Mesenchymal stem cell (in vitro differentiated cells and primary cell): ENCODE data around the gene UBE2E1.
"Not testable (repeated sequence)": the region's sequence is repeated elsewhere in the genome, so short reads cannot be mapped to it uniquely, and the experiment has no call there.

Experiments
- DNase-seq: peaks from one replicate; pipeline ENCODE4 v3.0.0-alpha.2; 2013
- H2AFZ ChIP-seq: one replicate; pipeline ENCODE4 v1.6.1; 2013; ENCODE audit warnings: low read depth, mild to moderate bottlenecking, control low read depth, inconsistent platforms, low read length, moderate library complexity
- H2AK5ac ChIP-seq: 2 replicates; pipeline ENCODE4 v1.6.1; 2013; ENCODE audit warnings: low read length, moderate library complexity, mild to moderate bottlenecking, inconsistent platforms; ENCODE audit not compliant: severe bottlenecking
- H2BK120ac ChIP-seq: one replicate; pipeline ENCODE4 v1.6.1; 2013; ENCODE audit warnings: low read depth, mild to moderate bottlenecking, inconsistent platforms, low read length, moderate library complexity
- H2BK12ac ChIP-seq, 2 experiments: one replicate each; pipeline ENCODE4 v1.6.1; 2013; ENCODE audit warnings: inconsistent platforms in 2 of 2, low read length in 2 of 2, mild to moderate bottlenecking in 2 of 2, moderate library complexity in 2 of 2, control low read depth in 1 of 2
- H2BK15ac ChIP-seq: one replicate; pipeline ENCODE4 v1.6.1; 2013; ENCODE audit warnings: mild to moderate bottlenecking, low read depth, inconsistent platforms; ENCODE audit not compliant: poor library complexity, severe bottlenecking
- H2BK5ac ChIP-seq: 2 replicates; pipeline ENCODE4 v1.6.1; 2013; ENCODE audit warnings: low read depth, mild to moderate bottlenecking, low read length, control low read depth, inconsistent platforms; ENCODE audit not compliant: poor library complexity, severe bottlenecking
- H3K14ac ChIP-seq, 2 experiments: one replicate each; pipeline ENCODE4 v1.6.1; 2013; ENCODE audit warnings: inconsistent platforms in 2 of 2, low read length in 2 of 2, control low read depth in 1 of 2, mild to moderate bottlenecking in 1 of 2, moderate library complexity in 1 of 2
- H3K18ac ChIP-seq, 2 experiments: one replicate each; pipeline ENCODE4 v1.6.1; 2013; ENCODE audit warnings: inconsistent platforms in 2 of 2, low read length in 2 of 2, control low read depth in 1 of 2, low read depth in 1 of 2, mild to moderate bottlenecking in 1 of 2
- H3K23ac ChIP-seq, 2 experiments: one replicate each; pipeline ENCODE4 v1.6.1; 2013; ENCODE audit warnings: inconsistent platforms in 2 of 2, low read length in 2 of 2, mild to moderate bottlenecking in 2 of 2, moderate library complexity in 2 of 2, control low read depth in 1 of 2
- H3K27ac ChIP-seq: 2 replicates; pipeline ENCODE4 v1.5.1; 2013; ENCODE audit warnings: mild to moderate bottlenecking, moderate library complexity, low read length, control low read depth, inconsistent platforms; ENCODE audit not compliant: poor library complexity, severe bottlenecking
- H3K27me3 ChIP-seq, 2 experiments: 2 replicates each; pipeline versions ENCODE4 v1.6.1 to v1.7.0; 2013; ENCODE audit warnings: low read length in 2 of 2, mild to moderate bottlenecking in 2 of 2, moderate library complexity in 2 of 2, control low read depth in 1 of 2, inconsistent platforms in 1 of 2; ENCODE audit not compliant: control insufficient read depth in 1 of 2, insufficient read depth in 1 of 2
- H3K36me3 ChIP-seq, 2 experiments: 2 replicates each; pipeline versions ENCODE4 v1.6.1 to v1.7.0; 2013; ENCODE audit warnings: low read length in 2 of 2, control low read depth in 1 of 2, inconsistent platforms in 1 of 2, low read depth in 1 of 2, mild to moderate bottlenecking in 1 of 2; ENCODE audit not compliant: insufficient read depth in 2 of 2, control insufficient read depth in 1 of 2
- H3K4ac ChIP-seq, 2 experiments: one replicate each; pipeline ENCODE4 v1.6.1; 2013; ENCODE audit warnings: inconsistent platforms in 2 of 2, low read length in 2 of 2, mild to moderate bottlenecking in 2 of 2, moderate library complexity in 2 of 2, control low read depth in 1 of 2, low read depth in 1 of 2
- H3K4me1 ChIP-seq: 2 replicates; pipeline ENCODE4 v1.6.1; 2013; ENCODE audit warnings: low read depth, low read length, control low read depth; ENCODE audit not compliant: control insufficient read depth, insufficient read depth
- H3K4me2 ChIP-seq: 2 replicates; pipeline ENCODE4 v1.6.1; 2013; ENCODE audit warnings: low read length, mild to moderate bottlenecking, inconsistent platforms; ENCODE audit not compliant: poor library complexity, severe bottlenecking
- H3K4me3 ChIP-seq, 2 experiments: 2 replicates each; pipeline versions ENCODE4 v1.5.1 to v1.7.0; 2013; ENCODE audit warnings: low read length in 2 of 2, mild to moderate bottlenecking in 2 of 2, control low read depth in 1 of 2, low read depth in 1 of 2; ENCODE audit not compliant: insufficient read depth in 1 of 2
- H3K79me1 ChIP-seq: replicated peaks from 2 replicates; pipeline ENCODE4 v1.6.1; 2013; ENCODE audit warnings: mild to moderate bottlenecking, control low read depth, low read length, inconsistent platforms; ENCODE audit not compliant: poor library complexity, severe bottlenecking
- H3K9ac ChIP-seq: 2 replicates; pipeline ENCODE4 v1.7.0; 2013; ENCODE audit warnings: mild to moderate bottlenecking, low read length, moderate library complexity
- H3K9me3 ChIP-seq: 2 replicates; pipeline ENCODE4 v1.7.0; 2013; ENCODE audit warnings: mild to moderate bottlenecking, low read length; ENCODE audit not compliant: control insufficient read depth
- H4K8ac ChIP-seq: one replicate; pipeline ENCODE4 v1.6.1; 2013; ENCODE audit warnings: inconsistent platforms, mild to moderate bottlenecking, low read length, moderate library complexity
- H4K91ac ChIP-seq: one replicate; pipeline ENCODE4 v1.6.1; 2013; ENCODE audit warnings: mild to moderate bottlenecking, low read length, inconsistent platforms
- WGBS: methylation state at CpG from one replicate; pipeline ENCODE4 v1.1.7; 2013; ENCODE audit warnings: mixed read lengths; 5-methylcytosine and 5-hydroxymethylcytosine counted together

Gene UBE2E1

DNA sequence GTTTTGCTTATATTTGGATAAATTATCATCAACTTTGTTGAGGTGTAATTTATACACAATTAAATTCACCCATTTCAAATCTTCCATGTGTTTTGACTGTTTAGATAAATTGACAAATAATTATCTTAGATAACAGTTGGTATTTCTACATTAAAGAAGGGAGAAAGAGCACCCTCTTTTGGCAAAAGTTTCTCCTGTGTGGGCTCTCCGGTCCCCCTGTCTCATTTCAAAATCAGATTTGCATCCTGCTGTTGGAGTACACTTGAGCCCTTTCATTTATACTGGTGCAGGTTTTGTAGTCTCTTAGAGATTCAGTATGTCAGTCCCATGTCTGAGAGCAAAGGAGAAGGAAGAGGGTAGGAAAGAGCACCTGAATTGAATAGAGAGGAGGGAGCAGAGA is 61.6 kb downstream of the UBE2E1 start:
- WGBS: 67% methylated on average over 1 of the region's 1 CpG
- no peak overlapping the region for H3K4me2 ChIP-seq
- peaks cover 13% of the 10 kb centered on the region for H3K4me1 ChIP-seq

DNA sequence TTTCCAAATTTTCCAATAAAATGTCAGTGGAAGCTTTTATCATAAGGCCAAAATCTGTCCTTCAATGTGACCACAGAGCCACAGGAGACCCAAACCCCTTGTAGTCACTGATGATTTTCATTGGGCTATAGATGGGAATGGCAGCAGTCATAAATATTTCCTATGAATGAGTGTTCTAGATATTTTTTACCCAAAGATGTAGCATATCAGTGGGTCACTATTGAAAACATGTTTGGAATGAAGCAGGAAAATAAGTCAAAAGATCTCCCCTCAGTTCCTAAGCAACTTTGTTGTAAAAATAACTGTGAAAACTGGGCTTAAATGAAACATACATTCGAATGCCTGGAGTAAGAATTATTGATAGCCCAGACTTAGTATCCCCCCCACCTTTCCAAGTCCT is 62.1 kb downstream of the UBE2E1 start:
- Histone ChIP-seq H3K18ac (no peak overlapping the region), H3K9me3 (no peaks in the 10 kb centered on the region), H3K27me3 (no peaks in the 10 kb centered on the region), H2BK5ac (no peak overlapping the region), H4K91ac (no peak overlapping the region), H4K8ac (no peak overlapping the region), H2AK5ac (no peak overlapping the region), H3K4me1 (peaks cover 13% of the 10 kb centered on the region), H2AFZ (no peak overlapping the region), H3K14ac (no peak overlapping the region), H2BK120ac (no peak overlapping the region), H3K23ac (no peak overlapping the region), H3K4me3 (no peak overlapping the region), H2BK15ac (no peak overlapping the region), H2BK12ac (no peak overlapping the region), H3K9ac (no peak overlapping the region), H3K36me3 (peaks cover 0 to 3% of the 10 kb centered on the region in 2 experiments), H3K4ac (no peak overlapping the region), H3K79me1 (peaks cover 13% of the 10 kb centered on the region), H3K27ac (no peak overlapping the region), H3K4me2 (no peak overlapping the region)
- WGBS: 86% methylated on average over 1 of the region's 1 CpG
- DNase-seq: no peak

More for the DNA sequence above, 61.6 kb downstream of the UBE2E1 start:
- H3K14ac ChIP-seq: no peak overlapping the region
- no peak overlapping the region for H2BK5ac ChIP-seq
- peaks cover 2 to 3% of the 10 kb centered on the region in 2 experiments for H3K36me3 ChIP-seq
- peaks cover 15% of the 10 kb centered on the region for H3K79me1 ChIP-seq
- no peak for DNase-seq
- H2BK12ac ChIP-seq: no peak overlapping the region
- no peak overlapping the region for H2AK5ac ChIP-seq
- H3K23ac ChIP-seq: no peak overlapping the region
- no peak overlapping the region for H3K9ac ChIP-seq
- H3K4ac ChIP-seq: no peak overlapping the region
- no peak overlapping the region for H4K8ac ChIP-seq
- no peak overlapping the region for H3K4me3 ChIP-seq
- no peak overlapping the region for H3K27ac ChIP-seq
- H2AFZ ChIP-seq: no peak overlapping the region
- H3K27me3 ChIP-seq: no peaks in the 10 kb centered on the region
- no peak overlapping the region for H3K18ac ChIP-seq
- no peak overlapping the region for H2BK15ac ChIP-seq
- H4K91ac ChIP-seq: no peak overlapping the region
- no peaks in the 10 kb centered on the region for H3K9me3 ChIP-seq
- no peak overlapping the region for H2BK120ac ChIP-seq

DNA sequence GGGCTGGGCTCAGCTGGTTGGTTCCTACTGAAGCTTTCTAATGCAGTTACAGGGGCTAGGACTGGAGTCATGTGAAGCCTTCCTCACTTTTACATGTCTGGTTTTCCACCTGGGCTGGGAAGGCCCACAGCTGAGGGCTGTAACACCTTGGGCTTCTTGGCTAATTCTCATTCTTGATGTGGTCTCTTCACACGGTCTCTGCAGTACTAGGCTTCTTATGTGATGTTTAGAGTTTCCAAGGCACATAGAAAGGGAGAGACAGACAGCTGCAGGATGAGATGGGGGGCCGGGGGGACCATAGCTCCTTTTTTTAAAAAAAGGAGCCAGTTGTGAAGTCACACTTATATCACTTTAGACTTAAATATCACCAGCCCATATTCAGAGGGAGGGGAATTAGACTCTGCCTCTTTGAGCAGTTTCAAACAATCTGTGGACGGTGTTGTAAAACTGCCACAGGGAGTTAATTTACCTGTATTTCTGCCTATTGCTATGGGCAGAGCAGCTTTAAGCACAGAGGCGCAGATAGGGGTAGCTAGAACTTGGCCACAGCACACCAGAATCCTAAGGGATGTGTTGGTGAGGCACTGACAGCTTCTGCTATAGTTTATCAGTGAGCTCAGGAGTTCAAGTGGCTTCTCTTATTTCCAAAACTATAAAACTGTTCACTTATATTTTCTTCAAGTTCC is 64.4 kb downstream of the UBE2E1 start:
- Histone ChIP-seq H2BK15ac (no peak overlapping the region), H4K91ac (no peak overlapping the region), H2AK5ac (no peak overlapping the region), H3K18ac (peak overlapping the region in 1 of 2 experiments; percentile 34), H3K23ac (no peak overlapping the region), H2BK120ac (peak overlapping the region; percentile 54), H2AFZ (no peak overlapping the region), H2BK5ac (no peak overlapping the region), H3K36me3 (peaks cover 0 to 3% of the 10 kb centered on the region in 2 experiments), H3K9me3 (no peaks in the 10 kb centered on the region), H3K27me3 (no peaks in the 10 kb centered on the region), H3K9ac (no peak overlapping the region), H3K4ac (no peak overlapping the region), H3K27ac (no peak overlapping the region), H4K8ac (no peak overlapping the region), H3K4me2 (no peak overlapping the region), H3K79me1 (peaks cover 18% of the 10 kb centered on the region), H3K4me1 (peaks cover 12% of the 10 kb centered on the region), H3K14ac (peak overlapping the region in 1 of 2 experiments; percentile 75), H3K4me3 (no peak overlapping the region), H2BK12ac (no peak overlapping the region)
- WGBS: 69% methylated on average over 3 of the region's 4 CpGs
- DNase-seq: no peak

DNA sequence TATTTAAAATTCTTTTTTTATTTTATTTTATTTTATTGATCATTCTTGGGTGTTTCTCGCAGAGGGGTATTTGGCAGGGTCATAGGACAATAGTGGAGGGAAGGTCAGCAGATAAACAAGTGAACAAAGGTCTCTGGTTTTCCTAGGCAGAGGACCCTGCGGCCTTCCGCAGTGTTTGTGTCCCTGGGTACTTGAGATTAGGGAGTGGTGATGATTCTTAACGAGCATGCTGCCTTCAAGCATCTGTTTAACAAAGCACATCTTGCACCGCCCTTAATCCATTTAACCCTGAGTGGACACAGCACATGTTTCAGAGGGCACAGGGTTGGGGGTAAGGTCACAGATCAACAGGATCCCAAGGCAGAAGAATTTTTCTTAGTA is 64.9 kb downstream of the UBE2E1 start:
- not testable (repeated sequence) for H3K27me3 ChIP-seq, H2BK12ac ChIP-seq, DNase-seq, H3K4me2 ChIP-seq, H4K91ac ChIP-seq, H3K9me3 ChIP-seq, H3K36me3 ChIP-seq, H2BK5ac ChIP-seq, H2AFZ ChIP-seq, H3K14ac ChIP-seq, H3K27ac ChIP-seq, H4K8ac ChIP-seq, H3K4me3 ChIP-seq, H3K23ac ChIP-seq, H2BK15ac ChIP-seq, H3K4ac ChIP-seq, H3K9ac ChIP-seq, H3K18ac ChIP-seq, H2BK120ac ChIP-seq, H2AK5ac ChIP-seq, H3K4me1 ChIP-seq
- no CpG with 5 or more reads among the region's 5 CpGs for WGBS
- peaks cover 17% of the 10 kb centered on the region for H3K79me1 ChIP-seq
